ENCODE measurements around the gene KIF7. TPM values are rescaled to one million over a fixed set of nuclear protein-coding genes. Genes with fewer than 3 reads are reported as not detected.

KIF7 gene
- 3.4 to 5.1 TPM (median 4.1 TPM) in 5 replicates for total RNA-seq (2022; extraction: Qiagen RNA extraction)

GRCh38 chr15:89654847-89655805 is at the start of gene KIF7:
KIF7 (minus strand) TSS chr15:89655467; CDS start chr15:89652930, 2,537 bp downstream.

GRCh38 chr15:89690276-89691218 is 35.3 kb upstream of the KIF7 start, which contains the start of the genes PEX11A and WDR93:
PEX11A (minus strand) TSS chr15:89690754; CDS start chr15:89690632, 122 bp downstream.
WDR93 (plus strand) TSS chr15:89690811; CDS start chr15:89701747, 10,936 bp downstream.

GRCh38 chr15:89679212-89679611 is 23.9 kb upstream of the KIF7 start, which contains the start of gene PLIN1:
PLIN1 (minus strand) TSS chr15:89679367; CDS start chr15:89677489, 1,878 bp downstream.

Other genes starting within 250 kb of the KIF7 start
- gene RHCG, start 158.9 kb downstream of the KIF7 start, total RNA-seq (2022; extraction: Qiagen RNA extraction) = 37.6 to 51.2 TPM (median 44.0 TPM) in 5 replicates
- gene TICRR, start 80.0 kb downstream of the KIF7 start, total RNA-seq (2022; extraction: Qiagen RNA extraction) = 10.5 to 12.4 TPM (median 11.6 TPM) in 5 replicates
- 0.06 to 0.11 TPM (median 0.09 TPM) in 5 replicates for gene PLIN1, start 23.9 kb upstream of the KIF7 start, total RNA-seq (2022; extraction: Qiagen RNA extraction)
- 7.2 to 9.8 TPM (median 9.5 TPM) in 5 replicates for gene PEX11A, start 35.3 kb upstream of the KIF7 start, total RNA-seq (2022; extraction: Qiagen RNA extraction)
- 0.13 to 0.25 TPM (median 0.21 TPM) in 5 replicates for gene WDR93, start 35.3 kb upstream of the KIF7 start, total RNA-seq (2022; extraction: Qiagen RNA extraction)
- 1.1 to 7.5 TPM (median 5.5 TPM) in 5 replicates for gene MESP1, start 95.8 kb upstream of the KIF7 start, total RNA-seq (2022; extraction: Qiagen RNA extraction)
- gene MESP2, start 120.9 kb upstream of the KIF7 start, total RNA-seq (2022; extraction: Qiagen RNA extraction) = 0.09 to 0.83 TPM (median 0.40 TPM) in 5 replicates
- gene ANPEP, start 159.4 kb upstream of the KIF7 start, total RNA-seq (2022; extraction: Qiagen RNA extraction) = 71.2 to 93.4 TPM (median 77.9 TPM) in 5 replicates
- gene AP3S2, start 238.5 kb upstream of the KIF7 start, total RNA-seq (2022; extraction: Qiagen RNA extraction) = 35.5 to 75.6 TPM (median 35.6 TPM) in 5 replicates